HCT116 (cell line): Measurements from ENCODE around the gene UCN. TPM values are rescaled to one million over a fixed set of nuclear protein-coding genes. Genes with fewer than 3 reads are reported as not detected.
A peak's percentile ranks its signal among the peaks of the same experiment; 100 is the strongest.

Experiments
- ATAC-seq: fragments of 200-7000 bp; cut with Tn5 transposase; 2 replicates; pipeline ENCODE4 v1.9.1; 2020; ENCODE audit warnings: mild to moderate bottlenecking, moderate library complexity
- Bru-seq: library from RNA; stranded (reverse); fragments of 400-500 nt; gene quantifications from one replicate; lab custom pipeline; 2021; lab: Mats Ljungman, UMichigan
- BruChase-seq, 2 experiments: library from RNA; stranded (reverse); fragments of 400-500 nt; gene quantifications; one replicate each; lab custom pipeline; 2021; lab: Mats Ljungman, UMichigan
- BruUV-seq: library from RNA; stranded (reverse); fragments of 400-500 nt; replicated peaks from 2 replicates; lab custom pipeline; 2021; lab: Mats Ljungman, UMichigan
- CTCF ChIA-PET: fragments of 300-600 bp; sonication (Branson Sonifier 250); formaldehyde crosslinking; loops from one replicate; lab custom pipeline; 2021; ENCODE audit warnings: antibody characterized with exemption; lab: Charles Lee
- POLR2A ChIA-PET: fragments of 300-600, 350-600 bp; sonication (Branson Sonifier 250); formaldehyde crosslinking; loops from one replicate; lab custom pipeline; 2021; ENCODE audit warnings: antibody characterized with exemption; lab: Charles Lee
- RAD21 ChIA-PET, 2 experiments: fragments of 300-600 bp; sonication (Branson Sonifier 250); formaldehyde crosslinking; loops; one replicate each; lab custom pipeline; 2023; ENCODE audit warnings: low total read pairs in 2 of 2; ENCODE audit not compliant: uncharacterized antibody in 2 of 2, unreplicated experiment in 2 of 2, low non-redundant PET in 1 of 2; lab: Charles Lee
- DNase-seq: peaks from one replicate; pipeline ENCODE4 v3.0.0-alpha.2; 2010; ENCODE audit warnings: low read depth, low spot score
- H2AFZ ChIP-seq: fragments of 200-600 bp; shearing (Covaris generic), sonication (generic); 2 replicates; pipeline ENCODE4 v1.6.1; 2017; ENCODE audit warnings: low read depth, mixed run types, mixed read lengths, antibody characterized with exemption, low read length; ENCODE audit not compliant: poor library complexity, severe bottlenecking
- H3K27ac ChIP-seq: 2 replicates; pipeline ENCODE4 v1.5.1; 2012; ENCODE audit warnings: low read depth, low read length
- H3K27me3 ChIP-seq: fragments of 200-600 bp; sonication (generic); 2 replicates; pipeline ENCODE4 v1.6.1; 2016; ENCODE audit warnings: mixed run types, low read length, mixed read lengths; ENCODE audit not compliant: insufficient read depth
- H3K36me3 ChIP-seq, 2 experiments: fragments of 200-500 bp in 1 of 2; fragments of 200-600 bp in 1 of 2; sonication (Bioruptor generic) in 1 of 2; sonication (generic) in 1 of 2; 2 replicates each; pipeline versions ENCODE4 v1.5.1 to v1.6.1; 2014 to 2016; ENCODE audit warnings: low read length in 2 of 2, inconsistent platforms in 1 of 2, mixed read lengths in 1 of 2, mixed run types in 1 of 2; ENCODE audit not compliant: insufficient read depth in 2 of 2, control insufficient read depth in 1 of 2
- H3K4me1 ChIP-seq, 2 experiments: fragments of 200-600 bp in 1 of 2; sonication (generic) in 1 of 2; 2 replicates each; pipeline versions ENCODE4 v1.5.1 to v1.6.1; 2012 to 2017; ENCODE audit warnings: low read length in 2 of 2, inconsistent platforms in 1 of 2, mild to moderate bottlenecking in 1 of 2, mixed read lengths in 1 of 2, mixed run types in 1 of 2, moderate library complexity in 1 of 2; ENCODE audit not compliant: insufficient read depth in 2 of 2, control insufficient read depth in 1 of 2
- H3K4me2 ChIP-seq: fragments of 200-600 bp; sonication (generic); 2 replicates; pipeline ENCODE4 v1.6.1; 2017; ENCODE audit warnings: mixed run types, low read length, mixed read lengths
- H3K4me3 ChIP-seq, 2 experiments: fragments of 200-600 bp in 1 of 2; sonication (generic) in 1 of 2; replicated peaks in 1 of 2; 2 replicates each; pipeline ENCODE4 v1.5.1; 2011 to 2016; ENCODE audit warnings: low read length in 2 of 2, control low read depth in 1 of 2, low read depth in 1 of 2, mild to moderate bottlenecking in 1 of 2, mixed read lengths in 1 of 2, mixed run types in 1 of 2
- H3K79me2 ChIP-seq: fragments of 200-600 bp; sonication (generic); 2 replicates; pipeline ENCODE4 v1.6.1; 2017; ENCODE audit warnings: mild to moderate bottlenecking, mixed run types, low read length, moderate library complexity, mixed read lengths; ENCODE audit not compliant: insufficient read depth
- H3K9ac ChIP-seq: fragments of 200-600 bp; sonication (generic); 2 replicates; pipeline ENCODE4 v1.6.1; 2016; ENCODE audit warnings: low read length, mixed read lengths
- H3K9me2 ChIP-seq: fragments of 200-600 bp; sonication (generic), shearing (Covaris generic); 2 replicates; pipeline ENCODE4 v1.6.1; 2017; ENCODE audit warnings: mixed run types, mild to moderate bottlenecking, moderate library complexity; ENCODE audit not compliant: insufficient read depth
- H3K9me3 ChIP-seq, 2 experiments: fragments of 200-500 bp in 1 of 2; fragments of 200-600 bp in 1 of 2; sonication (Bioruptor generic) in 1 of 2; sonication (generic) in 1 of 2; 2 replicates each; pipeline ENCODE4 v1.6.1; 2014 to 2017; ENCODE audit warnings: low read length in 2 of 2, mixed read lengths in 2 of 2, inconsistent platforms in 1 of 2, low read depth in 1 of 2, mild to moderate bottlenecking in 1 of 2, mixed run types in 1 of 2, moderate library complexity in 1 of 2; ENCODE audit not compliant: control insufficient read depth in 1 of 2, insufficient read depth in 1 of 2
- H4K20me1 ChIP-seq: fragments of 200-600 bp; sonication (generic), shearing (Covaris generic); 2 replicates; pipeline ENCODE4 v1.6.1; 2017; ENCODE audit warnings: mixed run types, mild to moderate bottlenecking, moderate library complexity; ENCODE audit not compliant: insufficient read depth
- MAX ChIP-seq: IDR thresholded peaks from 2 replicates; pipeline ENCODE4 v1.6.1; 2012
- REST ChIP-seq: IDR thresholded peaks from 2 replicates; pipeline ENCODE4 v1.6.1; 2012; ENCODE audit warnings: low read depth
- intact Hi-C: fragments of 100-400 bp; cut with micrococcal nuclease; formaldehyde crosslinking; loops from 2 replicates; pipeline ENCODE4 v1.10.0; 2022
- long read RNA-seq: library from polyadenylated mRNA; unstranded; transcript quantifications from one replicate; pipeline ENCODE4 v2.0.0, GENCODE V29; 2021; ENCODE audit not compliant: unreplicated experiment
- polyA plus RNA-seq: library from polyadenylated mRNA; unstranded; fragments of >200 nt; gene quantifications from 2 replicates; pipeline ENCODE4 v1.2.1, GENCODE V29; 2012; ENCODE audit warnings: missing spikeins
- total RNA-seq: library from RNA; stranded (reverse); gene quantifications from one replicate; pipeline ENCODE4 v1.2.1, GENCODE V29; 2021; ENCODE audit not compliant: unreplicated experiment

The UCN gene
- total RNA-seq (8.0 TPM), Bru-seq, nascent RNA (percentile 50 among the genes with signal in this experiment), BruChase-seq, experiment 1, labeled RNA remaining after a 6-hour chase (percentile 71 among the genes with signal in this experiment), BruChase-seq, experiment 2, labeled RNA remaining after a 2-hour chase (percentile 66 among the genes with signal in this experiment)
- 4.3 and 5.0 TPM in 2 replicates for polyA plus RNA-seq
- long read RNA-seq, transcript UCN-201 (2 exons, 795 nt) = major isoform, 8 of 10 reads
- long read RNA-seq, partial matches to known transcripts = 0 of 10 reads
- long read RNA-seq, other reads (novel, unspliced or antisense) = 2 of 10 reads

GRCh38 chr2:27308359-27308881 lies at the start of gene UCN:
Gene UCN, minus strand, starts transcription at chr2:27308445. Its CDS starts 550 bp downstream, at chr2:27307895.
- Histone ChIP-seq H3K9me3 (no peaks in the 10 kb centered on the region), H2AFZ (no peak within 1 kb of the TSS), H3K9ac (no peak within 1 kb of the TSS), H3K36me3 (peaks cover 0 to 5% of the 10 kb centered on the region in 2 experiments; a peak in 1 of 4 replicates), H3K79me2 (no peaks in the 10 kb centered on the region), H3K4me1 (no peaks in the 10 kb centered on the region), H3K27me3 (no peaks in the 10 kb centered on the region), H3K4me3 (no peak within 1 kb of the TSS), H3K4me2 (no peak within 1 kb of the TSS), H4K20me1 (no peaks in the 10 kb centered on the region), H3K9me2 (no peaks in the 10 kb centered on the region), H3K27ac (no peak within 1 kb of the TSS)
- ATAC-seq (no peak), DNase-seq (no peak)
- peak; percentile 56; the same call in 1 of the 2 replicates for TF ChIP-seq REST
- TF ChIP-seq MAX = no peak
- ChIA-PET RAD21 (no interaction called here), POLR2A (no interaction called here), CTCF (no interaction called here)
- no TSS peak for BruUV-seq
- intact Hi-C loops = no loop called here
